A549 (cell line): ENCODE data around the gene MRPL20. TPM values are rescaled to one million over a fixed set of nuclear protein-coding genes. Genes with fewer than 3 reads are reported as not detected.

Experiments used
- ATAC-seq, 2 experiments: fragments of 200-7000 bp in 1 of 2; fragments of >200 bp in 1 of 2; cut with Nextera tagmentation in 1 of 2; cut with Tn5 transposase in 1 of 2; 3 replicates each; pipeline versions ENCODE4 v1.8.0 to v1.9.1; 2018 to 2020; ENCODE audit warnings: mild to moderate bottlenecking in 1 of 2, moderate library complexity in 1 of 2
- CTCF ChIA-PET: fragments of 300-600 bp; sonication (Branson Sonifier 250); formaldehyde crosslinking; extraction: SDS; loops from one replicate; lab custom pipeline; 2021; ENCODE audit warnings: antibody characterized with exemption, inconsistent platforms; lab: Yijun Ruan, JAX
- POLR2A ChIA-PET: fragments of 350-600 bp; formaldehyde crosslinking; extraction: SDS; loops from one replicate; lab custom pipeline; 2021; ENCODE audit warnings: antibody characterized with exemption, inconsistent platforms; lab: Yijun Ruan, JAX
- DNase-seq, 2 experiments: peaks; one replicate each; pipeline versions ENCODE4 v3.0.0 to v3.0.0-alpha.2; 2011 to 2016; ENCODE audit warnings: low read depth in 1 of 2, low spot score in 1 of 2
- FAIRE-seq: peaks from 2 replicates; lab custom pipeline; 2011; peaks lifted over from hg19 to GRCh38; lab: Jason Lieb, UNC
- H3K27ac ChIP-seq, 2 experiments: fragments of >200 bp; sonication (Bioruptor Twin); formaldehyde crosslinking; 3 replicates each; pipeline ENCODE4 v1.5.1; 2016 to 2017
- H3K4me1 ChIP-seq: fragments of >200 bp; sonication (Bioruptor Twin); formaldehyde crosslinking; 3 replicates; pipeline ENCODE4 v1.6.1; 2016
- H3K4me2 ChIP-seq: fragments of >200 bp; sonication (Bioruptor Twin); formaldehyde crosslinking; 3 replicates; pipeline ENCODE4 v1.6.1; 2016
- H3K4me3 ChIP-seq: fragments of >200 bp; sonication (Bioruptor Twin); formaldehyde crosslinking; 3 replicates; pipeline ENCODE4 v1.5.1; 2016
- H3K9me3 ChIP-seq: fragments of >200 bp; sonication (Bioruptor Twin); formaldehyde crosslinking; 3 replicates; pipeline ENCODE4 v1.6.1; 2016
- CBX8 ChIP-seq: fragments of 200-600 bp; sonication (generic); IDR thresholded peaks from 2 replicates; pipeline ENCODE4 v1.6.1; 2016
- CHD4 ChIP-seq: fragments of 200-600 bp; sonication (generic); IDR thresholded peaks from 2 replicates; pipeline ENCODE4 v1.6.1; 2016; ENCODE audit warnings: antibody characterized with exemption, mild to moderate bottlenecking, borderline replicate concordance
- CTCF ChIP-seq: fragments of >200 bp; sonication (Bioruptor Twin); formaldehyde crosslinking; IDR thresholded peaks from 3 replicates; pipeline ENCODE4 v1.5.1; 2016
- E2F6 ChIP-seq: IDR thresholded peaks from 2 replicates; pipeline ENCODE4 v1.6.1; 2012; ENCODE audit warnings: low read depth, borderline replicate concordance
- EHF ChIP-seq: fragments of 250-450 bp; sonication (Bioruptor Pico); IDR thresholded peaks from 2 replicates; pipeline ENCODE4 v1.5.0; 2020; ENCODE audit warnings: mild to moderate bottlenecking
- ELK1 ChIP-seq: fragments of 150-350 bp; IDR thresholded peaks from 2 replicates; pipeline ENCODE4 v1.6.1; 2014; ENCODE audit warnings: low read depth, mild to moderate bottlenecking, low read length
- ESRRA ChIP-seq: fragments of 150-350 bp; IDR thresholded peaks from 2 replicates; pipeline ENCODE4 v1.6.1; 2014; ENCODE audit warnings: mild to moderate bottlenecking, low read length, borderline replicate concordance
- FOSB ChIP-seq: fragments of 250-450 bp; sonication (Bioruptor Pico); IDR thresholded peaks from 2 replicates; pipeline ENCODE4 v1.5.0; 2020; ENCODE audit warnings: mild to moderate bottlenecking, moderate library complexity
- FOSL2 ChIP-seq, 2 experiments: fragments of 450-650 bp in 1 of 2; fragments of >200 bp in 1 of 2; sonication (Bioruptor Twin) in 1 of 2; formaldehyde crosslinking; IDR thresholded peaks; 2 replicates each; pipeline versions ENCODE4 v1.5.0 to v1.6.1; 2016 to 2020; ENCODE audit warnings: mild to moderate bottlenecking in 1 of 2, moderate library complexity in 1 of 2
- FOXS1 ChIP-seq: fragments of 250-450 bp; sonication (Bioruptor Pico); IDR thresholded peaks from 2 replicates; pipeline ENCODE4 v1.5.0; 2020; ENCODE audit warnings: mild to moderate bottlenecking, moderate library complexity
- GATA3 ChIP-seq: IDR thresholded peaks from 2 replicates; pipeline ENCODE4 v1.6.1; 2012; ENCODE audit warnings: borderline replicate concordance
- HEYL ChIP-seq: fragments of 250-450 bp; sonication (Bioruptor Pico); IDR thresholded peaks from 2 replicates; pipeline ENCODE4 v1.8.0; 2021; ENCODE audit warnings: mild to moderate bottlenecking, moderate library complexity
- HMGXB4 ChIP-seq: fragments of 250-450 bp; sonication (Bioruptor Pico); IDR thresholded peaks from 2 replicates; pipeline ENCODE4 v1.5.0; 2021; ENCODE audit warnings: mild to moderate bottlenecking, moderate library complexity, borderline replicate concordance
- KDM1A ChIP-seq: fragments of 200-600 bp; sonication (generic); IDR thresholded peaks from 2 replicates; pipeline ENCODE4 v1.6.1; 2016; ENCODE audit warnings: low read depth, mild to moderate bottlenecking
- MAZ ChIP-seq: fragments of 150-350 bp; IDR thresholded peaks from 2 replicates; pipeline ENCODE4 v1.6.1; 2014; ENCODE audit warnings: antibody characterized with exemption, low read depth, low read length, borderline replicate concordance
- NPAS2 ChIP-seq: fragments of 250-450 bp; sonication (Bioruptor Pico); IDR thresholded peaks from 2 replicates; pipeline ENCODE4 v1.8.0; 2022; ENCODE audit warnings: mild to moderate bottlenecking, moderate library complexity, borderline replicate concordance
- PHF8 ChIP-seq: fragments of 200-600 bp; sonication (generic); IDR thresholded peaks from 2 replicates; pipeline ENCODE4 v1.6.1; 2016; ENCODE audit warnings: low read depth, mild to moderate bottlenecking, antibody characterized with exemption, moderate library complexity, borderline replicate concordance
- POLR2A ChIP-seq: IDR thresholded peaks from 2 replicates; pipeline ENCODE4 v1.6.1; 2012; ENCODE audit warnings: mild to moderate bottlenecking, low read length
- RAD21 ChIP-seq, 2 experiments: fragments of >200 bp in 1 of 2; sonication (Bioruptor Twin) in 1 of 2; formaldehyde crosslinking in 1 of 2; IDR thresholded peaks in 1 of 2; conservative IDR thresholded peaks in 1 of 2; 2 replicates in 1 of 2; 3 replicates in 1 of 2; pipeline ENCODE4 v1.6.1; 2012 to 2018; ENCODE audit warnings: inconsistent platforms in 1 of 2
- SREBF2 ChIP-seq: fragments of 450-650 bp; IDR thresholded peaks from 2 replicates; pipeline ENCODE4 v1.6.1; 2014; ENCODE audit warnings: mild to moderate bottlenecking, moderate library complexity
- USF2 ChIP-seq: fragments of 450-650 bp; IDR thresholded peaks from 2 replicates; pipeline ENCODE4 v1.6.1; 2014; ENCODE audit warnings: antibody characterized with exemption
- ZC3H11A ChIP-seq: fragments of 450-650 bp; IDR thresholded peaks from 2 replicates; pipeline ENCODE4 v1.6.1; 2014; ENCODE audit warnings: antibody characterized with exemption, mild to moderate bottlenecking
- ZFP36 ChIP-seq: fragments of 450-650 bp; IDR thresholded peaks from 2 replicates; pipeline ENCODE4 v1.6.1; 2014; ENCODE audit warnings: borderline replicate concordance; ENCODE audit not compliant: partially characterized antibody
- ZNF302 ChIP-seq: fragments of 250-450 bp; sonication (Bioruptor Pico); IDR thresholded peaks from 2 replicates; pipeline ENCODE4 v1.9.0; 2021; ENCODE audit warnings: inconsistent platforms, mild to moderate bottlenecking, moderate library complexity
- WGBS: methylation state at CpG from one replicate; pipeline ENCODE4 v1.1.6; 2017; ENCODE audit errors: missing lambda C conversion rate; 5-methylcytosine and 5-hydroxymethylcytosine counted together
- polyA plus RNA-seq, 4 experiments: library from polyadenylated mRNA; depleted of rRNA in 3 of 4; stranded (reverse); fragments of >200 nt; fragmentation: RNase III in 1 of 4; extraction: RNeasy Plus Mini Kit Qiagen cat#74134 plus additional on column Dnase treatment in 1 of 4; gene quantifications; 2 replicates in 3 of 4; 3 replicates in 1 of 4; pipeline ENCODE4 v1.2.3, GENCODE V29; 2011 to 2017

Gene MRPL20
- polyA plus RNA-seq, 2 of the 4 experiments (the other 2 are of a cell fraction) = 158 to 163 TPM

- Histone ChIP-seq H3K9me3 (no peaks in the 10 kb centered on the region), H3K4me3 (no peak overlapping the region), H3K4me1 (peaks cover 58% of the 10 kb centered on the region), H3K27ac (peak overlapping the region in 1 of 2 experiments; percentile 94; a peak in 3 of 6 replicates), H3K4me2 (peak overlapping the region; percentile 98)
- DNase-seq = no peak
- 94% methylated on average over 2 of the region's 4 CpGs for WGBS
- CTCF ChIA-PET = interaction anchor here (0.8 to 4.2 kb wide), 2 partner anchors 11 to 70 kb away, joined by 3 to 16 read pairs; no protein-coding TSS in a partner anchor
- ATAC-seq = no peak
- TF ChIP-seq ZNF302 (CRISPR knock-in tag) = no peak
- TF ChIP-seq FOSB = no peak
- no peak for TF ChIP-seq KDM1A
- TF ChIP-seq HMGXB4 (CRISPR knock-in tag) = no peak
- TF ChIP-seq ZC3H11A = no peak
- no peak for TF ChIP-seq PHF8
- no peak for TF ChIP-seq HEYL
- FAIRE-seq = no peak
- POLR2A ChIA-PET = no interaction called here
Observed at GRCh38 chr1:1434824-1435105, 27.7 kb upstream of the MRPL20 start.

- FAIRE-seq = no peak
- TF ChIP-seq CTCF = no peak
- TF ChIP-seq SREBF2 = no peak
- TF ChIP-seq USF2 = no peak
- no peak for TF ChIP-seq ELK1
- no peak for TF ChIP-seq FOXS1 (CRISPR knock-in tag)
- no peak for TF ChIP-seq MAZ
- TF ChIP-seq ZFP36 = no peak
- no peak for TF ChIP-seq NPAS2 (CRISPR knock-in tag)
- TF ChIP-seq GATA3 = no peak
- no peak for TF ChIP-seq KDM1A
- no peak for TF ChIP-seq CHD4
- no peak for TF ChIP-seq EHF (CRISPR knock-in tag)
- no peak for TF ChIP-seq CBX8
- TF ChIP-seq RAD21 (conservative IDR thresholded peaks at IDR 0.05 in 1 of 2, IDR thresholded peaks at IDR 0.05 in 1 of 2) = no peak
- no peak for TF ChIP-seq ESRRA
- TF ChIP-seq E2F6 = no peak
- TF ChIP-seq POLR2A = no peak
- TF ChIP-seq FOSL2 (IDR thresholded peaks at IDR 0.05) = no peak
- TF ChIP-seq FOSL2 (CRISPR knock-in tag; IDR thresholded peaks at IDR 0.05) = no peak
- TF ChIP-seq, all 56 proteins: peak for 0
- H3K4me1 ChIP-seq = peaks cover 61% of the 10 kb centered on the region
- no peak for DNase-seq
- POLR2A ChIA-PET = no interaction called here
- CTCF ChIA-PET = interaction anchor here (0.6 to 4.2 kb wide), 3 partner anchors 10 to 71 kb away, joined by 3 to 16 read pairs (median 3); no protein-coding TSS in a partner anchor
- ATAC-seq = no peak
- no peak overlapping the region for H3K4me3 ChIP-seq
- no peaks in the 10 kb centered on the region for H3K9me3 ChIP-seq
- 77% methylated on average over 8 of the region's 32 CpGs for WGBS
- peak overlapping the region in 1 of 2 experiments; percentile 94; a peak in 2 of 6 replicates for H3K27ac ChIP-seq
- no peak overlapping the region; the same call in 2 of the 3 replicates for H3K4me2 ChIP-seq
Observed at GRCh38 chr1:1434131-1434823, 27.2 kb upstream of the MRPL20 start.
